Transverse colon (tissue), 4 donors: ENCODE results near the gene SOX11. TPM values are rescaled to one million over a fixed set of nuclear protein-coding genes. Genes with fewer than 3 reads are reported as not detected.
"Not testable (repeated sequence)": the region's sequence is repeated elsewhere in the genome, so short reads cannot be mapped to it uniquely, and the experiment has no call there.

Experiments
- DNase-seq: peaks from one replicate; pipeline ENCODE4 v3.0.0-alpha.2; 2019
- H3K27ac ChIP-seq, 4 donors: fragments of 200-600 bp; sonication (generic); 2 replicates each; pipeline ENCODE4 v1.5.1; 2016 to 2018; ENCODE audit warnings: inconsistent platforms in 4 of 4
- H3K27me3 ChIP-seq: fragments of 200-600 bp; sonication (generic); 2 replicates; pipeline ENCODE4 v1.5.1; 2017; ENCODE audit warnings: inconsistent platforms
- H3K36me3 ChIP-seq, 4 donors: fragments of 200-600 bp; sonication (generic); 2 replicates each; pipeline ENCODE4 v1.5.1; 2017 to 2019; ENCODE audit warnings: inconsistent platforms in 4 of 4
- H3K4me1 ChIP-seq, 4 donors: fragments of 200-600 bp; sonication (generic); 2 replicates each; pipeline ENCODE4 v1.5.1; 2017 to 2020; ENCODE audit warnings: inconsistent platforms in 4 of 4
- H3K4me3 ChIP-seq, 4 donors: fragments of 200-600 bp; sonication (generic); 1 replicate in 1 of 4; 2 replicates in 3 of 4; pipeline versions ENCODE4 v1.5.1 to v1.6.1; 2017 to 2019; ENCODE audit warnings: inconsistent platforms in 4 of 4
- H3K9me3 ChIP-seq, 2 donors: fragments of 200-600 bp; sonication (generic); 2 replicates each; pipeline ENCODE4 v1.5.1; 2017 to 2019; ENCODE audit warnings: inconsistent platforms in 2 of 2
- EP300 ChIP-seq: sonication (generic); formaldehyde crosslinking; IDR thresholded peaks from one replicate; pipeline ENCODE4 v1.6.1; 2017; ENCODE audit warnings: antibody characterized with exemption, low read depth
- POLR2A ChIP-seq: fragments of 450-650 bp; IDR thresholded peaks from one replicate; pipeline ENCODE4 v1.6.1; 2016; ENCODE audit warnings: antibody characterized with exemption, mild to moderate bottlenecking, moderate library complexity
- POLR2AphosphoS5 ChIP-seq, 3 donors: sonication (generic); formaldehyde crosslinking; IDR thresholded peaks; one replicate each; pipeline ENCODE4 v1.6.1; 2016; ENCODE audit warnings: antibody characterized with exemption in 3 of 3
- WGBS, 2 donors: methylation state at CpG; one replicate each; pipeline ENCODE4 v1.1.5; 2018; ENCODE audit warnings: low coverage in 1 of 2; 5-methylcytosine and 5-hydroxymethylcytosine counted together
- in situ Hi-C, 4 donors: fragments of 200-750 bp; cut with MboI; loops; one replicate each; pipeline versions ENCODE4 v1.15.0 to v1.15.1; 2017; ENCODE audit warnings: low sequenced_read_pairs in 3 of 4, low pct_ligation_motif_present in 1 of 4, low pct_unique_long_range_greater_than_20kb in 1 of 4
- intact Hi-C: fragments of 100-400 bp; cut with DNase I; formaldehyde crosslinking; loops from one replicate; pipeline ENCODE4 v1.15.1; 2023; ENCODE audit warnings: low total_unique reads
- total RNA-seq, 4 donors: library from RNA; depleted of rRNA; stranded (reverse); fragments of >200 nt; gene quantifications; one replicate each; pipeline ENCODE4 v1.1.0, GENCODE V29; 2016
- TF ChIP-seq, protein P1 (sequence below), 5 experiments: fragments of 200-600 bp in 3 of 5; fragments of 450-650 bp in 2 of 5; sonication (generic) in 3 of 5; IDR thresholded peaks; 1 replicate in 2 of 5; 2 replicates in 3 of 5; pipeline ENCODE4 v1.5.1; 2016 to 2017; ENCODE audit warnings: antibody characterized with exemption in 5 of 5, inconsistent platforms in 3 of 5, mild to moderate bottlenecking in 2 of 5, moderate library complexity in 1 of 5

Gene SOX11
- total RNA-seq, 4 donors from 2014 or later, result 0.32 to 0.75 (median 0.40) TPM

- TF ChIP-seq POLR2A (no peak), EP300 (no peak), POLR2AphosphoS5 (IDR thresholded peaks at IDR 0.05) (no peak)
- TF ChIP-seq, protein P1, sequence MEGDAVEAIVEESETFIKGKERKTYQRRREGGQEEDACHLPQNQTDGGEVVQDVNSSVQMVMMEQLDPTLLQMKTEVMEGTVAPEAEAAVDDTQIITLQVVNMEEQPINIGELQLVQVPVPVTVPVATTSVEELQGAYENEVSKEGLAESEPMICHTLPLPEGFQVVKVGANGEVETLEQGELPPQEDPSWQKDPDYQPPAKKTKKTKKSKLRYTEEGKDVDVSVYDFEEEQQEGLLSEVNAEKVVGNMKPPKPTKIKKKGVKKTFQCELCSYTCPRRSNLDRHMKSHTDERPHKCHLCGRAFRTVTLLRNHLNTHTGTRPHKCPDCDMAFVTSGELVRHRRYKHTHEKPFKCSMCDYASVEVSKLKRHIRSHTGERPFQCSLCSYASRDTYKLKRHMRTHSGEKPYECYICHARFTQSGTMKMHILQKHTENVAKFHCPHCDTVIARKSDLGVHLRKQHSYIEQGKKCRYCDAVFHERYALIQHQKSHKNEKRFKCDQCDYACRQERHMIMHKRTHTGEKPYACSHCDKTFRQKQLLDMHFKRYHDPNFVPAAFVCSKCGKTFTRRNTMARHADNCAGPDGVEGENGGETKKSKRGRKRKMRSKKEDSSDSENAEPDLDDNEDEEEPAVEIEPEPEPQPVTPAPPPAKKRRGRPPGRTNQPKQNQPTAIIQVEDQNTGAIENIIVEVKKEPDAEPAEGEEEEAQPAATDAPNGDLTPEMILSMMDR (IDR thresholded peaks at IDR 0.05), result no peak
Observed at GRCh38 chr2:5664278-5664681, 27.9 kb upstream of the SOX11 start.

DNA sequence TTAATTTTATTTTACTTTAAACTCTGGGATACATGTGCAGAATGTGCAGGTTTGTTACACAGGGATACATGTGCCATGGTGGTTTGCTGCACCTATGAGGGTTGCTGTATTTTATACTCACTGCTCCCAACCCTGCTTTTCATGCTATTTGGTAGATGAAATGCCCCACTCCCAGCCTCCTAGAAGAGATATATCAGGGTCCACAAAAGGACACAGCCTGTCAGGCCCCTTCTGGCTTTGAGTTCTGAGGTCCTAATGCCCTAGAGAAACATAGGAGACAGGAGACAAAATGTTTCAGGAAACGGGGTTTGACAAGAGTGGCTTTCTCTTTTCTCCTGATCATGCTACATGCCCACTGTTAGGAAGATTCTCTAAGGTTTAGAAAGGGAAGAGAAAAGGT, 27.1 kb upstream of the SOX11 start:
- no peaks in the 10 kb centered on the region for H3K27me3 ChIP-seq
- in situ Hi-C loops (no loop called here), intact Hi-C loops (no loop called here)
- H3K27ac ChIP-seq, result no peak overlapping the region
- H3K4me1 ChIP-seq, result no peaks in the 10 kb centered on the region
- WGBS, 2 donors, result 83% methylated on average over 1 of the region's 1 CpG
- H3K9me3 ChIP-seq, result no peaks in the 10 kb centered on the region
- DNase-seq, result no peak
- H3K36me3 ChIP-seq, result no peaks in the 10 kb centered on the region
- H3K4me3 ChIP-seq, result no peak overlapping the region
- TF ChIP-seq POLR2AphosphoS5 (IDR thresholded peaks at IDR 0.05), result no peak
- TF ChIP-seq, protein P1 (IDR thresholded peaks at IDR 0.05), result no peak
- no peak for TF ChIP-seq POLR2A
- no peak for TF ChIP-seq EP300

More at GRCh38 chr2:5664278-5664681, 27.9 kb upstream of the SOX11 start:
- in situ Hi-C loops, result no loop called here
- Histone ChIP-seq H3K36me3 (no peaks in the 10 kb centered on the region), H3K4me1 (no peaks in the 10 kb centered on the region), H3K9me3 (no peaks in the 10 kb centered on the region), H3K27ac (no peak overlapping the region), H3K27me3 (no peaks in the 10 kb centered on the region), H3K4me3 (no peak overlapping the region)
- intact Hi-C loops, result no loop called here
- DNase-seq, result no peak
- WGBS, 2 donors, result 81 to 83% methylated on average over 1 to 4 of the region's 4 CpGs

- DNase-seq, result no peak
- H3K4me3 ChIP-seq, result no peak overlapping the region
- H3K36me3 ChIP-seq, result no peaks in the 10 kb centered on the region
- no peak overlapping the region for H3K27ac ChIP-seq
- H3K4me1 ChIP-seq, result no peaks in the 10 kb centered on the region
- in situ Hi-C loops (no loop called here), intact Hi-C loops (no loop called here)
- TF ChIP-seq, protein P1 (IDR thresholded peaks at IDR 0.05), result no peak
- TF ChIP-seq POLR2AphosphoS5 (IDR thresholded peaks at IDR 0.05) (no peak), EP300 (no peak), POLR2A (no peak)
- no peaks in the 10 kb centered on the region for H3K9me3 ChIP-seq
- WGBS, 2 donors, result 86% methylated on average over 4 of the region's 4 CpGs; no CpG with 5 or more reads in 1 of the 2 donors
- no peaks in the 10 kb centered on the region for H3K27me3 ChIP-seq
Observed at GRCh38 chr2:5666798-5667197, 25.4 kb upstream of the SOX11 start.

- DNase-seq, H3K4me3 ChIP-seq, H3K27me3 ChIP-seq, intact Hi-C loops, H3K4me1 ChIP-seq, H3K27ac ChIP-seq, in situ Hi-C loops, H3K36me3 ChIP-seq, H3K9me3 ChIP-seq: not testable (repeated sequence)
- WGBS, 2 donors, result 97 to 100% methylated on average over 1 of the region's 1 CpG
Observed at GRCh38 chr2:5667655-5668054, 24.5 kb upstream of the SOX11 start.

DNA sequence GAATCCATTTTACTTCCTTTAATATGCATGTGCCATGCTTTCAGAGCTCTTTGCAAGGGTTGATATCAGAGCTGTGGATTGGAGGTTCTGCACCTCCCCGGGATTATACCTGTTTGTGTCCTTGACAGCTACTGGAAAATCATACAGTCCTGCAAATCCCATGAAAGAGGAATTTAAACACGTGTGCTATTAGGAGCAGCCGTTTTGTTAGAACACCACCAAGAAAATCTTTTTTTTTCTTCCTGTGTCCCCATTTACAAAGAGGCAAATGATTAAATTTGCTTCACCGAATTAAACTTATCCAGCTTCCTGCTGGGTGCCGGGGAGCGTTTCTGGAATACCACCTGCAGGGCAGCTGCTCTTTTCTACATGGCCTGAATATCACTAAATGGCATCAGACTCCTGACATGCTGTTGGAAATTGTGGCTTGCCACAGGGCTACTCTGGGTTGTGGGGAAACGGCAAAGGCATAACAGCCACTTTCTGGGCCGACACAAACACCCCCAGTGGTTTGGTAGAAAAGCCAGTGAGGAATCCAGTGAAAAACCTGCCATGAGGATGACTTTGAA, 23.4 kb upstream of the SOX11 start:
- H3K27me3 ChIP-seq, result peaks cover 13% of the 10 kb centered on the region
- 88 to 90% methylated on average over 5 to 8 of the region's 8 CpGs for WGBS, 2 donors

More for the DNA sequence above, 23.4 kb upstream of the SOX11 start:
- in situ Hi-C loops (no loop called here), intact Hi-C loops (no loop called here)
- TF ChIP-seq EP300 (no peak), POLR2A (no peak), POLR2AphosphoS5 (IDR thresholded peaks at IDR 0.05) (no peak)
- TF ChIP-seq, protein P1 (IDR thresholded peaks at IDR 0.05), result no peak
- Histone ChIP-seq H3K36me3 (no peaks in the 10 kb centered on the region), H3K4me3 (no peak overlapping the region), H3K4me1 (no peaks in the 10 kb centered on the region), H3K9me3 (no peaks in the 10 kb centered on the region), H3K27ac (no peak overlapping the region)
- DNase-seq, result no peak
